K562 (cell line): ENCODE results near the gene PRDX2.

Source experiments
- CTCF ChIP-seq, 3 experiments: IDR thresholded peaks in 2 of 3; conservative IDR thresholded peaks in 1 of 3; 2 replicates each; pipeline ENCODE4 v1.5.1; 2011 to 2012; ENCODE audit warnings: low read length in 3 of 3, mild to moderate bottlenecking in 3 of 3, control low read depth in 2 of 3, improper control_type of control experiment in 1 of 3, inconsistent platforms in 1 of 3, low read depth in 1 of 3, mixed read lengths in 1 of 3, moderate library complexity in 1 of 3; ENCODE audit not compliant: insufficient read depth in 2 of 3
- HMG20B ChIP-seq: fragments of 250-450 bp; sonication (Bioruptor Pico); IDR thresholded peaks from 2 replicates; pipeline ENCODE4 v1.5.0; 2021; ENCODE audit warnings: mild to moderate bottlenecking
- POLR2A ChIP-seq: fragments of 450-650 bp; conservative IDR thresholded peaks from 2 replicates; pipeline ENCODE4 v1.6.1; 2016
- RNF2 ChIP-seq: sonication (generic); IDR thresholded peaks from 2 replicates; pipeline ENCODE4 v1.6.1; 2016
- ZNF586 ChIP-seq: fragments of 450-650 bp; formaldehyde crosslinking; conservative IDR thresholded peaks from 2 replicates; pipeline ENCODE4 v1.4.0; 2020; ENCODE audit warnings: mild to moderate bottlenecking, moderate library complexity
- ZNF668 ChIP-seq: fragments of 250-450 bp; sonication (Bioruptor Pico); IDR thresholded peaks from 2 replicates; pipeline ENCODE4 v1.8.0; 2022; ENCODE audit warnings: mild to moderate bottlenecking, inconsistent platforms
- ZNF766 ChIP-seq: fragments of 200-800 bp; sonication (Bioruptor generic); conservative IDR thresholded peaks from 2 replicates; pipeline ENCODE4 v1.6.1; 2016; ENCODE audit warnings: missing genetic modification characterization, missing compliant biosample characterization

DNA sequence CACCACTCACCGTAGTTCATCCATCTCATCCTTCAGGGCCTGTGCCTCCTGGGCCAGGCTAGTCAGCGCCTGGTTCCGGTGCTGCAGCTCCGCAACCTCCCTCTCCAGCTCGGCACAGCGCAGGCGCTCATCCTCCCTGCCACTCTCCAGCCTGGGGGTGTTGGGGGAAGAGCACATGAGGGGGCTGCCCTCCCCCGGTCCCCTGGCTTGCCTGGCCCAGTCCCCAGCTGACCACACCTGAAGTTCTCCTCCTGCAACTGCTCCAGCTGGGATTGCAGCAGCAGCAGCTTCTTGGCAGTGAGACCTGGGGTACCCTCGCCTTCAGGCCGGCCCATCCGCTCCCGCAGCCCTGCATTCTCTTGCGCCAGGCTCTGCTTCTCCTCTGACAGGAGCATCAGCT lies 30.7 kb downstream of the PRDX2 start:
- TF ChIP-seq ZNF586 (CRISPR knock-in tag) (no peak), CTCF (IDR thresholded peaks at IDR 0.05 in 2 of 3, conservative IDR thresholded peaks at IDR 0.05 in 1 of 3; ENCODE audit: insufficient read depth in 2 of 3, low read depth in 1 of 3, low read length in 3 of 3) (no peak), ZNF766 (CRISPR knock-in tag) (no peak), ZNF668 (CRISPR knock-in tag) (no peak), RNF2 (no peak), HMG20B (CRISPR knock-in tag) (no peak), POLR2A (no peak)
